SK-N-SH (cell line): ENCODE data around the gene BNC2. TPM values are rescaled to one million over a fixed set of nuclear protein-coding genes. Genes with fewer than 3 reads are reported as not detected.
A peak's percentile ranks its signal among the peaks of the same experiment; 100 is the strongest.

ENCODE experiments used
- CTCF ChIA-PET: fragments of 300-600, 350-600 bp; formaldehyde crosslinking; extraction: SDS; loops from one replicate; lab custom pipeline; 2021; lab: Yijun Ruan, JAX
- POLR2A ChIA-PET: fragments of 350-600 bp; sonication (Branson Sonifier 250); formaldehyde crosslinking; extraction: SDS; loops from one replicate; lab custom pipeline; 2020; ENCODE audit warnings: antibody characterized with exemption, inconsistent platforms; lab: Yijun Ruan, JAX
- DNase-seq: peaks from one replicate; pipeline ENCODE4 v3.0.0; 2012
- H2AFZ ChIP-seq: fragments of 200-600 bp; sonication (generic); 2 replicates; pipeline ENCODE4 v1.8.1; 2016; ENCODE audit warnings: antibody characterized with exemption, mild to moderate bottlenecking, low read depth
- H3F3A ChIP-seq: fragments of 200-600 bp; sonication (generic); replicated peaks from 2 replicates; pipeline ENCODE3; 2016; ENCODE audit warnings: antibody characterized with exemption, mild to moderate bottlenecking; ENCODE audit not compliant: insufficient read depth
- H3K27ac ChIP-seq, 2 experiments: fragments of 200-500 bp in 1 of 2; fragments of 200-600 bp in 1 of 2; sonication (Bioruptor generic) in 1 of 2; sonication (generic), shearing (Covaris generic) in 1 of 2; 2 replicates each; pipeline versions ENCODE4 v1.5.1 to v1.6.1; 2014 to 2016; ENCODE audit warnings: low read depth in 2 of 2, inconsistent platforms in 1 of 2, low read length in 1 of 2, mild to moderate bottlenecking in 1 of 2, mixed read lengths in 1 of 2
- H3K27me3 ChIP-seq: fragments of 200-600 bp; sonication (generic), shearing (Covaris generic); 2 replicates; pipeline ENCODE4 v1.6.1; 2016; ENCODE audit warnings: mixed run types; ENCODE audit not compliant: insufficient read depth
- H3K36me3 ChIP-seq, 2 experiments: fragments of 200-500 bp in 1 of 2; fragments of 200-600 bp in 1 of 2; sonication (Bioruptor generic) in 1 of 2; sonication (generic) in 1 of 2; replicated peaks in 1 of 2; 2 replicates each; pipeline versions ENCODE3 to v1.5.1; 2014 to 2016; ENCODE audit warnings: low read length in 1 of 2, mild to moderate bottlenecking in 1 of 2; ENCODE audit not compliant: insufficient read depth in 2 of 2, control insufficient read depth in 1 of 2
- H3K4me1 ChIP-seq, 2 experiments: fragments of 200-500 bp in 1 of 2; fragments of 200-600 bp in 1 of 2; sonication (Bioruptor generic) in 1 of 2; sonication (generic), shearing (Covaris generic) in 1 of 2; 2 replicates each; pipeline versions ENCODE4 v1.5.1 to v1.6.1; 2014 to 2016; ENCODE audit warnings: low read depth in 1 of 2, low read length in 1 of 2, mixed run types in 1 of 2; ENCODE audit not compliant: insufficient read depth in 2 of 2, control insufficient read depth in 1 of 2
- H3K4me2 ChIP-seq: fragments of 200-600 bp; sonication (generic), shearing (Covaris generic); 2 replicates; pipeline ENCODE4 v1.6.1; 2017; ENCODE audit warnings: mixed run types
- H3K4me3 ChIP-seq, 2 experiments: fragments of 200-500 bp in 1 of 2; fragments of 200-600 bp in 1 of 2; sonication (Bioruptor generic) in 1 of 2; sonication (generic), shearing (Covaris generic) in 1 of 2; 2 replicates each; pipeline versions ENCODE4 v1.5.1 to v1.8.1; 2014 to 2016; ENCODE audit warnings: low read depth in 2 of 2, inconsistent platforms in 1 of 2, low read length in 1 of 2, mild to moderate bottlenecking in 1 of 2, mixed read lengths in 1 of 2, moderate library complexity in 1 of 2
- H3K79me2 ChIP-seq: fragments of 200-600 bp; sonication (generic); 2 replicates; pipeline ENCODE4 v1.8.1; 2017; ENCODE audit warnings: mild to moderate bottlenecking; ENCODE audit not compliant: insufficient read depth
- H3K9ac ChIP-seq: fragments of 200-600 bp; sonication (generic); 2 replicates; pipeline ENCODE4 v1.6.1; 2017; ENCODE audit warnings: mixed run types
- H3K9me2 ChIP-seq: fragments of 200-600 bp; sonication (generic); 2 replicates; pipeline ENCODE4 v1.6.1; 2017; ENCODE audit warnings: mixed run types
- H3K9me3 ChIP-seq: fragments of 200-600 bp; sonication (generic); 2 replicates; pipeline ENCODE4 v1.6.1; 2017; ENCODE audit warnings: mixed run types, mild to moderate bottlenecking, moderate library complexity
- H4K20me1 ChIP-seq: fragments of 200-600 bp; sonication (generic); 2 replicates; pipeline ENCODE4 v1.6.1; 2017; ENCODE audit warnings: mild to moderate bottlenecking, mixed run types; ENCODE audit not compliant: insufficient read depth
- ELF1 ChIP-seq: IDR thresholded peaks from 2 replicates; pipeline ENCODE4 v1.4.0; 2012
- EZH2phosphoT487 ChIP-seq: fragments of 200-600 bp; sonication (generic); IDR thresholded peaks from 2 replicates; pipeline ENCODE4 v1.6.1; 2017; ENCODE audit warnings: low read depth, mixed run types, mild to moderate bottlenecking, antibody characterized with exemption, moderate library complexity, borderline replicate concordance
- FOXM1 ChIP-seq: IDR thresholded peaks from 2 replicates; pipeline ENCODE4 v1.4.0; 2012; ENCODE audit warnings: low read depth, mild to moderate bottlenecking
- GATA2 ChIP-seq: sonication (generic); formaldehyde crosslinking; IDR thresholded peaks from 2 replicates; pipeline ENCODE4 v1.5.0; 2020; ENCODE audit warnings: mild to moderate bottlenecking, missing genetic modification reagents
- MAX ChIP-seq: IDR thresholded peaks from 2 replicates; pipeline ENCODE4 v1.4.0; 2012; ENCODE audit warnings: low read depth
- NRF1 ChIP-seq: IDR thresholded peaks from 2 replicates; pipeline ENCODE4 v1.6.1; 2012; ENCODE audit warnings: low read depth, mild to moderate bottlenecking, low read length
- POLR2AphosphoS5 ChIP-seq: IDR thresholded peaks from 2 replicates; pipeline ENCODE4 v1.6.1; 2012; ENCODE audit warnings: low read depth, low read length
- RAD21 ChIP-seq: IDR thresholded peaks from 2 replicates; pipeline ENCODE4 v1.6.1; 2012; ENCODE audit warnings: mild to moderate bottlenecking, low read length
- RCOR1 ChIP-seq: fragments of 150-350 bp; IDR thresholded peaks from 2 replicates; pipeline ENCODE4 v1.6.1; 2017; ENCODE audit warnings: antibody characterized with exemption, low read length
- REST ChIP-seq: IDR thresholded peaks from 2 replicates; pipeline ENCODE4 v1.6.1; 2012; ENCODE audit warnings: mild to moderate bottlenecking, low read depth, low read length, moderate library complexity
- SMC3 ChIP-seq: IDR thresholded peaks from 2 replicates; pipeline ENCODE4 v1.6.1; 2012; ENCODE audit warnings: low read depth, low read length, improper control_type of control experiment
- ZBTB33 ChIP-seq: IDR thresholded peaks from 2 replicates; pipeline ENCODE4 v1.4.0; 2012; ENCODE audit warnings: low read depth, borderline replicate concordance
- WGBS: methylation state at CpG from one replicate; pipeline ENCODE4 v1.1.6; 2017; ENCODE audit warnings: low lambda C conversion rate; 5-methylcytosine and 5-hydroxymethylcytosine counted together
- polyA plus RNA-seq, 3 experiments: library from polyadenylated mRNA; depleted of rRNA; stranded (reverse); fragments of >200 nt; gene quantifications; 2 replicates each; pipeline ENCODE4 v1.2.3, GENCODE V29; 2012

BNC2 gene
- polyA plus RNA-seq, 1 of the 3 experiments (the other 2 are of a cell fraction) = 8.8 TPM

GRCh38 chr9:16434526-16434925 is 435.9 kb downstream of the BNC2 start (continued):
- TF ChIP-seq SMC3 (no peak), RCOR1 (no peak), EZH2phosphoT487 (no peak), FOXM1 (no peak), RAD21 (no peak), ELF1 (no peak), POLR2AphosphoS5 (peak; percentile 42; the same call in 1 of the 2 replicates), ZBTB33 (no peak)

GRCh38 chr9:16433494-16433893 is 437.0 kb downstream of the BNC2 start:
- no peak overlapping the region for H3K9ac ChIP-seq
- H4K20me1 ChIP-seq = no peaks in the 10 kb centered on the region
- peaks cover 9% of the 10 kb centered on the region for H3F3A ChIP-seq
- H3K27me3 ChIP-seq = no peaks in the 10 kb centered on the region
- no peak for DNase-seq
- H3K4me2 ChIP-seq = no peak overlapping the region
- TF ChIP-seq GATA2 (CRISPR knock-in tag) (no peak), EZH2phosphoT487 (no peak), NRF1 (no peak), REST (no peak), ELF1 (no peak), MAX (no peak)
- H3K36me3 ChIP-seq = peaks cover 0 to 23% of the 10 kb centered on the region in 2 experiments
- H3K4me1 ChIP-seq = peaks cover 0 to 2% of the 10 kb centered on the region in 2 experiments; a peak in 2 of 4 replicates
- no peaks in the 10 kb centered on the region for H3K9me2 ChIP-seq
- no peak overlapping the region for H3K27ac ChIP-seq
- H3K9me3 ChIP-seq = no peaks in the 10 kb centered on the region
- no peaks in the 10 kb centered on the region for H3K79me2 ChIP-seq
- H2AFZ ChIP-seq = no peak overlapping the region
- POLR2A ChIA-PET = no interaction called here
- no peak overlapping the region for H3K4me3 ChIP-seq
- CTCF ChIA-PET = interaction anchor here (1.0 kb wide), 1 partner anchor 15 kb away, joined by 6 read pairs; no protein-coding TSS in a partner anchor
- WGBS = 100% methylated on average over 3 of the region's 3 CpGs
